Glutamatergic neuron (in vitro differentiated cells): ENCODE measurements around the gene SH3GL2. TPM values are rescaled to one million over a fixed set of nuclear protein-coding genes. Genes with fewer than 3 reads are reported as not detected.

ENCODE experiments used
- DNase-seq: peaks from one replicate; pipeline ENCODE4 v3.0.0; 2022
- H3K27ac Mint-ChIP-seq: one replicate; pipeline ENCODE4 v1.8.0; 2020; ENCODE audit warnings: mild to moderate bottlenecking, mixed read lengths, inconsistent platforms; ENCODE audit not compliant: unreplicated experiment
- H3K27me3 Mint-ChIP-seq: one replicate; pipeline ENCODE4 v1.8.0; 2020; ENCODE audit warnings: mild to moderate bottlenecking, moderate library complexity, mixed read lengths, inconsistent platforms; ENCODE audit not compliant: unreplicated experiment
- H3K36me3 Mint-ChIP-seq: one replicate; pipeline ENCODE4 v1.8.0; 2020; ENCODE audit warnings: mild to moderate bottlenecking, mixed read lengths, inconsistent platforms; ENCODE audit not compliant: unreplicated experiment
- H3K4me1 Mint-ChIP-seq: one replicate; pipeline ENCODE4 v1.8.0; 2020; ENCODE audit warnings: mild to moderate bottlenecking, low read depth, mixed read lengths, inconsistent platforms; ENCODE audit not compliant: unreplicated experiment
- H3K4me3 Mint-ChIP-seq: one replicate; pipeline ENCODE4 v1.8.0; 2020; ENCODE audit warnings: mild to moderate bottlenecking, mixed read lengths, inconsistent platforms; ENCODE audit not compliant: unreplicated experiment
- H3K9me3 Mint-ChIP-seq: one replicate; pipeline ENCODE4 v1.8.0; 2020; ENCODE audit warnings: mild to moderate bottlenecking, moderate library complexity, mixed read lengths, inconsistent platforms; ENCODE audit not compliant: unreplicated experiment
- CTCF ChIP-seq: fragments of 200-600 bp; sonication (generic); IDR thresholded peaks from one replicate; pipeline ENCODE4 v1.5.0; 2021; ENCODE audit not compliant: partially characterized antibody, unreplicated experiment
- total RNA-seq: library from RNA; stranded (reverse); fragmentation: NEBNext Ultra II Directional; extraction: Animal tissue kit (Norgen Biotek cat#: 25700); gene quantifications from one replicate; pipeline ENCODE4 v1.2.1, GENCODE V29; 2021; ENCODE audit not compliant: unreplicated experiment

The SH3GL2 gene
- total RNA-seq, 1 donor from 2014 or later = 8.1 TPM

DNA sequence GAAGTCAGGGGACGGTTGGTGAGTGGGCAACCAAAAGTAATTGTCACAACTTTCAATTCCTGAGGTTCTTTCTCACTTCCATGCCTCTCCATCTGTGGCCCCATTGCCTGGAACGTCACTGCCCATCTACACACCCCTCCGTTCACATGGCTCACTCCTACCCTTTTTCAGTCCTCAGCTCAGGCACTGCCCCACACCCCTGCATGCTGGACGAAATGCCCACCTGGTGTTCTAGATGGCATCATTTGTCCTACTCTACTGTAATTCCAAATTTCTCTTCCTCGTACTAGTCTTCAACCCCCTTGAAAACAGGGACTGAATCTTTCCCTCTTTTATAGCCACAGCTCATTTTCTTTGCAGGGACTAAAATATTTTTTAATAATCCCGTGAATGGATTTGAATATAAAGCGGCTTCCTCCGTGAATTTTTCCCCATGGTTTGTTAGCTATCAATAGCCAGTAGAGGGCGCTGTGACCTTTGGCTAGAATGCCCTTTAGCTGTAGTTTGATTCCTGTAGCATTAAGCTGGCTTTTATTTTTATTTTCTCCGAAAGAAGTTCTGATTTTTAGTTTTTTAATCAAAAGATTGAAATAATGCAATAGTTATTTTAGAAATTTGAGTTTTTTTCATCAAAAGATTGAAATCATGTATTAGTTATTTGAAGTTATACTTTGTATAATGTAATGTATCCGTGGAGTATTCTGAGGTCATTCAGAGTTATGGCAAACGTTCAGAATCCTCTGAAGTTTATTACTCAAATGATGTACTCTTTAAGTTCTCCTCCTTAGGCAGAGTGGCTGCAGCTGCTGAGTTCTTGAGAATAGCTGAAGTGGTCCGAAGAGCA is 232.1 kb downstream of the SH3GL2 start:
- H3K9me3 Mint-ChIP-seq = peaks cover 4% of the 10 kb centered on the region
- no peaks in the 10 kb centered on the region for H3K36me3 Mint-ChIP-seq

GRCh38 chr9:17813798-17814197 is 234.9 kb downstream of the SH3GL2 start:
- H3K27ac Mint-ChIP-seq = no peak overlapping the region
- DNase-seq = no peak
- H3K4me3 Mint-ChIP-seq = no peak overlapping the region
- no peak for TF ChIP-seq CTCF
- no peaks in the 10 kb centered on the region for H3K4me1 Mint-ChIP-seq
- peaks cover 4% of the 10 kb centered on the region for H3K9me3 Mint-ChIP-seq
- H3K27me3 Mint-ChIP-seq = peaks cover 2% of the 10 kb centered on the region
- H3K36me3 Mint-ChIP-seq = no peaks in the 10 kb centered on the region

More for the DNA sequence above, 232.1 kb downstream of the SH3GL2 start:
- DNase-seq = peak; percentile 48
- Mint-ChIP-seq H3K4me1 (no peaks in the 10 kb centered on the region), H3K27ac (no peak overlapping the region), H3K4me3 (no peak overlapping the region), H3K27me3 (no peaks in the 10 kb centered on the region)
- TF ChIP-seq CTCF = peak; percentile 89

DNA sequence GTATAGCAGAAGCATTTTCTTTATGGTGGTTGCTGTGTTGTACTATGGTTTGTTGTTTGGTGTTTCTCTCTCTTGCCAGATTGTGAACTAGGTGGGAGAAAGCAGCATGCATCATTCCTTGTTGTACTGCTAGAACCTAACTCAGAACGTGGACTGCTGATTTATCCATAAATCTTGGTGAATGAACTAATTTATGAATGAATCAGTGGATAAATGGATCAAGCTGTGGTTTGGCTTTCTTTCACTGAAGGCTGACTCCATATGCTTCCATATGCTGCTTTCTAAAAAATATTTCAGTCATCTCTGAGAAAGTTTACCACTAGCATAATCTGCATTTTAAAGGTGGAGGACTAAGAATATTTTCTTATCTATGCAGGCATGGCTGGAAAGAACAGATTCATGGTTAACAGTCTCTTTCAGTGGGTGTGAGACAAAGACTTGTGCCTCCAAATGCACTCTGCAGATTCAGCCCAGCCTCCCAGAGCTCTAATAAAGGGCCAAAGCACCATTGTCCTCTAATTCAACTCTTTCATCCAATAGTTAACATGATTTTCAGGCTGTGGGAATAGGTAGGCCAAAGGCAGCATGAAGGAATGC is 237.7 kb downstream of the SH3GL2 start:
- no peak overlapping the region for H3K27ac Mint-ChIP-seq
- H3K9me3 Mint-ChIP-seq = peaks cover 4% of the 10 kb centered on the region
- H3K27me3 Mint-ChIP-seq = peaks cover 2% of the 10 kb centered on the region
- no peaks in the 10 kb centered on the region for H3K4me1 Mint-ChIP-seq
- no peak for DNase-seq
- TF ChIP-seq CTCF = no peak
- H3K4me3 Mint-ChIP-seq = no peak overlapping the region
- no peaks in the 10 kb centered on the region for H3K36me3 Mint-ChIP-seq

- Mint-ChIP-seq H3K4me3 (no peak overlapping the region), H3K27ac (no peak overlapping the region), H3K4me1 (no peaks in the 10 kb centered on the region), H3K27me3 (no peaks in the 10 kb centered on the region), H3K9me3 (no peaks in the 10 kb centered on the region), H3K36me3 (no peaks in the 10 kb centered on the region)
- TF ChIP-seq CTCF = no peak
- DNase-seq = no peak
These were observed 245.3 kb downstream of the SH3GL2 start for GRCh38 chr9:17824191-17824590.
